ENCODE results near the gene FASTKD1.
"Not testable (repeated sequence)": the region's sequence is repeated elsewhere in the genome, so short reads cannot be mapped to it uniquely, and the experiment has no call there.

Gene FASTKD1

DNA sequence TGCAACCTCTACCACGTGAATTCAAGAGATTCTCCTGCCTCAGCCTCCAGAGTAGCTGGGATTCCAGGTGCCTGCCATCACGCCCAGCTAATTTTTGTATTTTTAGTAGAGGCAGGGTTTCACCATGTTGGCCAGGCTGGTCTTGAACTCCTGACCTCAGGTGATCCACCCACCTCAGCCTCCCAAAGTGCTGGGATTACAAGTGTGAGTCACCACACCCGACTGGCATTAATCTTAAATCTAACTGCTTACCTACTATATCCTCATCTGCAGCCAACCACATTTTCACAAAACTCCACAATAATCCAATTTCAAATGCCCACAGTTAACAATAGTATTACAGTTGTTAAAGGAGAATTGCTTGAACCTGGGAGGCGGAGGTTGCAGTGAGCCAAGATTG lies 2.9 kb downstream of the FASTKD1 start:
- DNase-seq: not testable (repeated sequence)

DNA sequence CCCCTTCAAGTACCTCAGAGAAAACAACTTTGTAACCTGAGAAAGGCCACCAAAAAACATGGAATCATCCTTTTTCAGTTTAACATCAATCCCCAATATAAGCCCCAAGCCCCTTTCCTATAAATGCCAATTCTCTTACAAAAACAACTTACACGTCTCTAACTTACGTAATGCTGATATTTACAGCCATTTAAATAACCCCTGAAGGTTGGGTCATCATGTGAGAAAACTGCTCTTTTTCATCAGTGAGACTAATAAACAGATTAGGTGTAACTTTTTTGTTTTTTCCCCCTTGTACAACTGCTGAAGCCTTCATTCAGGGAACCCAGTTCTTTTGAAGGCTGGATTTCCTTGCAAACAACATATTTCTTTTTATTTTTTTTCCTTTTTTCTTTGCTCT lies 3.7 kb downstream of the FASTKD1 start:
- no peak for DNase-seq

DNA sequence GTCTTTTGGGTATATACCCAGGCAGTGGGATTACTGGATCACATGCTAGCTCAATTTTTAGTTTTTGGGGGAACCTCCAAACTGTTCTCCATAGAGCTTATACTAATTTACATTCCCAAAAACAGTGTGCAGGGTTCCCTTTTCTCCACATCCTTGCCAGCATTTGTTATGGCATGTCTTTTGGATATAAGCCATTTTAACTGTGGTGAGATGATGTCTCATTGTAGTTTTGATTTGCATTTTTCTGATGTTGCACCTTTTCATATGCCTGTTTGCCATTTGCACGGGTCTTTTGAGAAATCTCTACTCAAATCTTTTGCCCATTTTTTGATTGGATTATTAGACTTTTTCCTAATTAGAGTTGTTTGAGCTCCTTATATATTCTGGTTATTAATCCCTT lies 8.0 kb downstream of the FASTKD1 start:
- DNase-seq: no peak

DNA sequence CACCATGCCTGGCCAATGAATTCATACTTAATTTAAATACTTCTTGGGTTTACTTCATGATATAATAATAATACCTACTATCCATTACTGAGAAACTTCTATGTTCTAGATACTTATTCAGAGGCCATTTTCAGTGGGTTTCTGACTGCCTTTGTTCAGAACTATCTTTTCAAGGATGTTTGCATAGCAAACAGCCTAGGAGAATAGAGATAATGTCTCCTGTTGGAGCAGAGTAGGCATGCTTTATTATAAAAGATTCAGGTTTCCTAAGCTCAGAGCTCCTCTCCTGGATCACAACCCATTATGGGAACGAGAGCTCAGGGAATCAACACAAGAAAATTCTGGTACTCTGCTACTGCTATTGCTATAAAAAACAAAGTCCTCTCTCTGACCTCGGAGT lies 11.1 kb downstream of the FASTKD1 start:
- peak; percentile 36 for DNase-seq

DNA sequence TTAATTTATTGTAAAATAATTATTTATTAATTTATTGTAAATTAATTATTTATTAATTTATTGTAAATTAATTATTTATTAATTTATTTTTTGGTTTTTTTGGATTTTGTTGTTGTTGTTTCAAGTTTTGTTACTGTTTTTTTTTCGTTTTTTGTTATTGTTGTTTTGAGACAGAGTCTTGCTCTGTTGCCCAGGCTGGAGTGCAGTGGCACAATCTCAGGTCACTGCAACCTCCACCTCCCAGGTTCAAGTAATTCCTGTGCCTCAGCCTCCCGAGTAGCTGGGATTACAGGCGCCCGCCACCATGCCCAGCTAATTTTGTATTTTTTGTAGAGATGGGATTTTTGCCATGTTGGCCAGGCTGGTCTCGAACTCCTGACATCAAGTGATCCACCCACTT lies 11.6 kb downstream of the FASTKD1 start:
- DNase-seq: not testable (repeated sequence)

DNA sequence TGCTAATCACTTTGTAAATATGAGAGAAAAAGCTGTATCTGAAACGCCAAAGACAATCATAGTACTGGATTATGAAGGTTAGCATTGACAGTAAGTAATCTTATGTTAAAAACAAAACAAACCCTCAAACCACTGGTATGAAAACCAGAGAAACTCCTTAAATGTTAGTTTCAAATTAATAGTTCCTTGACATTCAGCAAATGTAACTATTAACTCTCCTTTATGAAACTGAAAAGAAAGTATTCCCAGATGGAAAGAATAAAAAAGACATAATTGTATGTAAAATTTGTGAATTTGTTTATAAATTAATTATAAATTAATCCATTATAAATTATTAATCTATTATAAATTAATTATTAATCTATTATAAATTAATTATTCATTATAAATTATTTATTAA lies 12.3 kb downstream of the FASTKD1 start:
- no peak for DNase-seq

DNA sequence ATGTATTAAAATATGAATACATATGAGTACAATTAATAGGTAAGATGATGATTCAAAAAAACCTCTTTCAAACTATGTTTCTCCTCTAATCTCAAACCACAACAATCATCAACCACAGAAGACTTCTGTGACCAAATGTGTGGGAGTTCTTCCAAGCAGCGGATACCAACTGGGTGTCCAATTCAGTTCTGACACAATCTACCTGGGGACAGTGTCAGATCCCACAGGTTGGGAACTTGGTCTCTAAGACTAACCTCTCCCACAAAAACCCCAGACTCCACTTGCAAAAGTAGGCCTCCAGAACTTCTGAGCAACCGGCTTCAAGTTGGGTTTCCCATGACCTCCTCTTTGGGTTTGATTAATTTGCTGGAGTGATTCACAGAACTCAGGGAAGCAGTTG lies 26.9 kb downstream of the FASTKD1 start:
- no peak for DNase-seq

DNA sequence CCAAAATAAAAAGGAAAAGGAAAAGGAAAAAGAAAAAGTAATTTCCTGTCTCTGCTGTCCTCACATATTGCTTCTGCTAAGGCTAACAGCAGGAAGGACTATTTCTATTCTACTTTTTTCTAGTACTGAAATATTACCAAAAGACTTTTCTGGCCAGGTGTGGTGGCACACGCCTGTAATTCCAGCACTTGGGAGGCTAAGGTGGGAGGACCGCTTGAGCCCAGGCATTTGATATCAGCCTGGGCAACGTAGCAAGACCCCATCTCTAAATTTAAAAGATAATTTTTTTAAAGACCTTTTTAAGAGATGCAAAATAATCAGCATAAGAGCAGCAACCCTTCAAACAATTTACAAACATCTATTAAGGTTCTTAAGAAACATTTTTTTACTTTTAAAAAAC lies 31.2 kb downstream of the FASTKD1 start:
- DNase-seq: no peak

DNA sequence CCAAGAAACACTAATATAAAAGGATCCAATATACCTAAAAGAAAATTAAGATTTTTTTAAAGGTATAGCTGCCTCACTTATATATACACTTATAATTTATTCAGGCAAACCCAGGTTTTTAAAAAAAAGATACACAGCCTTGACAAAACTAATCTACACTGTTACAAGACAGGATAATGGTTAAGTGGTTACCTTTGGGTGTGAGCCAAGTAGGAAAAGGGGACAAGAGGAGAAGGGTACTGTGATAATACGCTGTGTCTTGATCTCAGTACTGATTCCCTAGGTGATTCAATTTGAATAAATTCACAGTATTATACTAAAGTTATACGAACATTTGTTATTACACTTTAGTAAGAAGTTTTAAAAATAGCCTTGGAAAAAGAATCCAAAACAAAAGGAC lies 33.5 kb downstream of the FASTKD1 start:
- no peak for DNase-seq

DNA sequence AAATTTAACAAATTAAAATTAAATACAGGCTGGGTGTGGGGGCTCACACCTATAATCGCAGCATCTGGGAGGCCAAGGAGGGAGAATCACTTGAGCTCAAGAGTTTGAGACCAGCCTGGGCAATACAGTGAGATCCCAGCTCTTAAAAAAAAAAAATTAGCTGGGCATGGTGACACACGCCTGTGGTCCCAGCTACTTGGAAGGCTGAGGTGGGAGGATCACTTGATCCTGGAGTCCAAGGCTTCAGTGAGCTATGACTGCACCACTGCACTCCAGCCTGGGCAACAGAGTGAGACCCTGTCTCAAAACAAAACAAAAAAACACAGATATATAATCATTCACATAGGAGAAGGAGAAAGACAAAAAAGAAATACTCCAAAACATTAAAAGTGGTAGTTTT lies 34.2 kb downstream of the FASTKD1 start:
- DNase-seq: not testable (repeated sequence)

DNA sequence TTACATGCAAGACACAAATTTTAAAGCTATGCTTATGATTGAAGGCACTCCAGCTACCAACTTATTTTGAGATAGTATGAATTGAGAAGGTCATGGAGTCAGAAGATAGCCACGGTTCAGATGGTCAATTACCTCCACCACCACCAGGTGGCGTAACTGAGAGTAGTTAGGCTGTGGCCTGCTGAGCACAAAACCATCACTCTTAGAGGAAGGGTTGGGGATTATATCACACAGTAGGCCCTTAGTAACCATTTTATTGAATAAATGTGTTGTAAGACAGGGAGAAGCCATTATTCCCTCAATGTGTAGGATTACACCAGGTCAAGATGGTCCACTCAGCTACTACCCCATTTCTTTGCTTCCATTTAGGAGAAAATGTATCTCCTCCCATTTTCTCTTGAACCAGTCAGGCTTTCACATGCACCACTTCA lies 45.4 kb downstream of the FASTKD1 start:
- DNase-seq: peak; percentile 87 to 96

DNA sequence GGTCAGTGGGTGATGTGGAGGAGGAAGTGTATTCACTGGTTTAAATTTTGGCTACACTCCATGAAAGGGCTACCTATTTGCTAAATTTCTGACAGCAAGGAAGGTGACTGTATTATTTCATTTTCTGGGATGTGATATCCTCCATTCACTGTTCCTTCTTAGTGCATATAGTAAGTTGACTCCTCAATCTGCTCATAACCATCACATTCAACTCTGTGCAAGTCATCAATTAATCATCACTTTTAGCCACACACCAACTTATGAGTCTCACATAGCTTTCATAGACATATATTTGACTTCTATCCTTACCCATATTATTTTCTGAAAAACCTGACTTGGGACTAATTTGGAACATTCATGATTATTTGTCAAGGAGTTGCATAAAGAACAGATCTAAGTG lies 47.2 kb downstream of the FASTKD1 start:
- no peak for DNase-seq

DNA sequence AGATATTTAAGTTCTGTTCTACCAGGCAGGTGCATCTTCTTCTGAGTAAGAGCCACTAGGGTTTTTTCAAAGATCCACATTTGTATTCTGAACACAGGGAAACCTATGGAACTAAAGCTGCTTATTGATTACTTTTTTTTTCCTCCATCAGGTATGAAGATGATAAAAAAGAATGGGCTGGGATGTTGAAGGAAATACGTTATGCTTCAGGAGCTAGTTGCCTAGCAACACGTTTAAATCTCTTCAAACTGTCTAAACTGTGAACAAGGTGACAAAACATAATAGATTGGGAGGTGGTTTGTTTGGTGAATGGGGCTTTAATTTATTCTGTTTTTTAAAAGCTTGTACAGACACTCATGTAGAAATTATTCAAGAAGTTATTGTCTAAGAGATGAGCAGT lies 48.2 kb downstream of the FASTKD1 start:
- DNase-seq: no peak

DNA sequence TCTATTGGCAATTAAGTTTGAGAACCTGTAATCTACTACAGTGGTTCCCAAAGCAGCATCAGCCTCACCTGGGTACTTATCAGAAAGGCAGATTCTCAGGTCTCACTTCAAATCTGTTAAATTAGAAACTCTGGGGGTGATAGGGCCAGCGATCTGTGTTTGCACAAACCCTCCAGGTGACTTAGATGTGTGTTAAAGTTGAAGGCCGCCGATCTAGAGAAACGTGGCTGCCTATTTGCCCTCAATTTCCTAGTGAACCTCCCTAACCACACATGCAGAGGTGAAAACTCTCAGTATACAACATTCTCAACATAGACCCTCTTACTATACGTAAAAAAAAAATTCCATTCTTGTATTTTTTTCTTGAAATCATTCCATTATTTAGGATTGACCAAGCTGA lies 50.0 kb downstream of the FASTKD1 start:
- no peak for DNase-seq

DNA sequence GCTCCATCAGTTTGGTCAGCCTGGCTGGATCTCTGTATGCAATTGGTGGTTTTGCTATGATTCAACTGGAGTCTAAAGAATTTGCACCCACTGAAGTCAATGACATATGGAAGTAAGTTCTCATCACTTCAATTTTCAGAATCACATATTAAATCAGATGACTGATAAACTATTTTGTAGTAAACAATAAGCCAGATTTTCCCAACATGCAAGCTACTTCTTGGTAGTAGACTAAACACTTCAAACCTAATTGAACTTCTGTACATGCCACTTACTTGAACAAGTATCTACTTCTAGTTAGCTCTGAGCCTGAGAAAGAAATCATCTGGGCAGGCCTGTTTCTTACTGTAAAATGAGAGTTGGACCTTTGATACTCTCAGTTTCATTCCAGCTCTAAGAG lies 52.8 kb downstream of the FASTKD1 start:
- DNase-seq: no peak

DNA sequence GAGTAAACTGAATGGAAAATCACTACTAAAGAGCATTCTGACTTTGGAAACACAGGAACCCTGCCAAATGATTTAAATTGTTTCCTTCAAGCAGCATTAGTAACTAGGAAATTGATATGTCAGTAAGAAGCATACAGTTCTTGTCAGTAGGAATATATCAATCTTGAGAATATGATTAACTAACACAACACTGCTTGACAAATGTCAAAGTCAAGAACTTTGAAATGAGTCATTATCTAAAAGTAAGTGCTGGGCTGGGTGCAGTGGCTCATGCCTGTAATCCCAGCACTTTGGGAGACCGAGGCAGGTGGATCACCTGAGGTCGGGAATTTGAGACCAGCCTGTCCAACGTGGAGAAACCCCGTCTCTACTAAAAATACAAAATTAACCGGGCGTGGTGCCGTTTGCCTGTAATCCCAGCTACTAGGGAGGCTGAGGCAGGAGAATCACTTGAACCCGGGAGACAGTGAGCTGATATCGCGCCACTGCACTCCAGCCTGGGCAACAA lies 57.1 kb downstream of the FASTKD1 start:
- not testable (repeated sequence) for DNase-seq

DNA sequence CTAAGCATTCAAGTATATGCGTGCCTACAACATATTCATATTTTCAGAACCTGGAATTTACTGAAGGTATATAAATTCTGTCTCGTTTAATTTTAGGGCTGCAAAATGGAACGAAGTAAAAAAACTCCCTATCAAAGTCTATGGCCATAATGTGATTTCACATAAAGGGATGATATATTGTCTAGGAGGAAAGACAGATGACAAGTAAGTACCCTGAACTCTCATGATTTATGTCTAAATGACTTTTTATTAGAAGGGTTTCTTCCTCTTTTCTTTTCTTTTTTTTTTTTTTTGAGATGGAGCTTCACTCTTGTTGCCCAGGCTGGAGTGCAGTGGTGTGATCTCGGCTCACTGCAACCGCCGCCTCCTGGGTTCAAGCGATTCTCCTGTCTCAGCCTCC lies 58.9 kb downstream of the FASTKD1 start:
- not testable (repeated sequence) for DNase-seq

DNA sequence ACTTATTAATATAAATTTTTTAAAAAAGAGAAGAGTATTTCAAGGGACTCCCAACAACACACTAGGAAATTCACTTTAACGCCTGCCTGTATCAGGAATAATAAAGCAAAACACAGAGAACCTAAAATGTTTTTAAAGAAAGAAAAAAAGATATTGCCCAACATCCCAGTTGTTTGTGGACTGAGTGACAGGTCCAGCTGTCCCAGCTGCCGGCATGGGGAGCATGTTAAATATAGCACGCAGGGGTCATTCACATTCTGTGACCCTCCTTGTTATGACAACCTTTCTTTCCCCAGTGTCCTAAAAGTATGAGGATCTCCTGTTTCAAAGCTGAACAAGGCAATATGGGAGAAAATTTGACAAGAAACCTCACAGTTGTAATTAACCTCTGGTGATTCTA lies 59.7 kb downstream of the FASTKD1 start:
- no peak for DNase-seq

DNA sequence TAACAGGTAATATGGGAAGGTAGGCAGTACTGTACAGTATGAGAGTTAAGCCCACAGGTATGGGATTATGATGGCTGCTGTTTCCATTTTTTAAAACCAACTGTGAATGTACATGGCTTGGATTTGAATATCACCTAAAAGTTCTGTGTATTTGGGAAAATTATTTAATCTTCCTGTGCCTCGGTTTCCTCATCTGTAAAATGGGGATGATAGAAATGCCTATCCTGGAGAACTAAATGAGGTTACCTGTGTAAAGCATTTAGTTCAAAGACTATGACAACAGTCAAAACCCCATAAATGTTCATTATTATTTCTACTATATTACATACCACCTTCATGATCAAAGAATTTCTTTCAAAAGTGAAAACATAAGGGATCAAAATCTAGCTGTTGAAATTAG lies 60.6 kb downstream of the FASTKD1 start:
- no peak for DNase-seq

DNA sequence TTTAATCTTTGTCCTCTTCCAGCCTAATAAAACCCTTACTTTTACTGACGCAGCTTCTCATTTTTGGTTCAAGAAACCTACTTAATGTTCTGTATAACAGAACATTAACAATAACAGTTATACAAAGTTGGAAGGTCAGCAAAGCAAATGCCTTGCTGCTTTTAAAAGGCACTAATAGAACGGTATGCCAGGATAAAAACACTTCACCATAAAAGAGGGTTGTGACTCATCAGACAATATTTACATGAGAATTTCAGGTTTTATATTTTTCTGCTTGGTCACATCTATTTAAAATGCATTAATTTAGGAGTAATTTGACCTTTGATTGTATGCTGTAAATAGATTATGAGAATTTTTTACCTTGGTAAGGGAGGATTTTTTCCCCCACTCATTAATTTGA lies 61.1 kb downstream of the FASTKD1 start:
- no peak for DNase-seq

DNA sequence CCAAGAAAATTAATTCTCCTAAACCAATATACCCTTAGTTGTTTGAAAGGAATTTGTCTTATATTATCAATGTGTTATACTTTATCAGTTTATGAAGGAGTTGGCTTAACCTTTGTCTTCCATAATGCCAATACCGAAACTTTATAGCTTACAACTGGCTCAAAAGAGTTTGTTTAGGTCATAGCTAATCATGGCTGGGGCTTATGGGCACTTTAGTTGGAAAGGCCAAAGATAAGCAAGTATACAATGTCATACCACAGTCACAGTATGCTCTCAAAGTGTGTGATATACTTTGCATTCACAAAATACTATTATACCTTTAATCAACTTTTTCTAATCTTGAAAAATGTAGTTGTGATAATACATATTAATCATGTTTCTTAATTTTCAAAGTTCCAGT lies 61.8 kb downstream of the FASTKD1 start:
- DNase-seq: no peak

DNA sequence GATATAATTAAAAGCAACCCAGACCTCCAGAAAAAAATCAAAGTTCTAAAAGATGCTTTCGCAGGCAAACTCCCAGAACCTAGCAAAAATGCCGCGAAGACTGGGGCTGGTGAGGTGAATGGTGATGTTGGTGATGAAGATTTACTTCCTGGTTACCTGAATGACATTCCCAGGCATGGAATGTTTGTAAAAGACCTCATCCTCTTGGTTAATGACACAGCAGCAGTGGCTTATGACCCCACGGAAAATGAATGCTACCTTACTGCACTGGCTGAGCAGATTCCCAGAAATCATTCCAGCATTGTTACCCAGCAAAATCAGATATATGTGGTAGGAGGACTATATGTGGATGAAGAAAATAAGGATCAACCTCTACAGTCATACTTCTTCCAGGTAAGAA lies 63.2 kb downstream of the FASTKD1 start:
- DNase-seq: no peak

DNA sequence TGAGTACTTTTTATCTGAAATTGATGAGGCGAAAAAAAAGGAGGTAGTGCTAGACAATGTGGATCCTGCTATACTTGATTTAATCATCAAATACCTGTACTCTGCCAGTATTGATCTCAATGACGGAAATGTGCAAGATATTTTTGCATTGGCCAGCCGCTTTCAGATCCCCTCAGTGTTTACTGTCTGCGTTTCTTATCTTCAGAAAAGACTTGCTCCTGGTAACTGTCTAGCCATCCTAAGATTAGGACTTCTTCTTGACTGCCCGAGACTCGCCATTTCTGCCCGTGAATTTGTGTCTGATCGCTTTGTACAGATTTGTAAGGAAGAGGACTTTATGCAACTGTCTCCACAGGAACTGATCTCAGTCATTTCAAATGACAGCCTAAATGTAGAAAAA lies 63.7 kb downstream of the FASTKD1 start:
- no peak for DNase-seq

DNA sequence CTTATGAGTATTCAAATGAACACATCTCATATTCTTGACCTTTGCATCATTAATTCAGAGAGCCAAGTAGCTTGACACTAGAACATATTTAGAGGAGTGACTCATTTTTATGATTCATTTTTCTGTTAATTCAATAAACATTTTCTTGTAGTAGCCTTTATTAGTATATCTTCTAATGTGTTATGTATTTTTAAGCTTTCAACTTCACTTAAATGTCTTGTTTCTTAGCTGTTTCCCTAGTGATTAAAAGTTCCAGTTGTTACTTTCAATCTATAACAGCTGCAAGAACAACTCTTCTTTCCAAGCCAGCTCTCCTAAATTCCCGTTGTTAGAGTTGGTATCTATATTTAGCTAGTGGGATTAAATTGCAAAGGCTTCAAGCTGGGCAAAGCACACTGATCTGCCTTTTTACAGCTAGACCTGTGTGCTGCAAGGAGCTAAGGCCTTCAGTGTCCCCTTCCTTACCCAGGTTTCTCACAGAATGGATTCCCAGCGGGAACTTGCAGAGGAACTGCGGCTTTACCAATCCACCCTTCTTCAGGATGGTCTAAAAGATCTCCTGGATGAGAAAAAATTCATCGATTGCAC lies 64.3 kb downstream of the FASTKD1 start, which contains the start of gene KLHL41:
KLHL41 (plus strand) TSS at position 405 of the 588 bp plus-strand sequence; CDS start at position 482, 77 bp downstream.
- DNase-seq: no peak

DNA sequence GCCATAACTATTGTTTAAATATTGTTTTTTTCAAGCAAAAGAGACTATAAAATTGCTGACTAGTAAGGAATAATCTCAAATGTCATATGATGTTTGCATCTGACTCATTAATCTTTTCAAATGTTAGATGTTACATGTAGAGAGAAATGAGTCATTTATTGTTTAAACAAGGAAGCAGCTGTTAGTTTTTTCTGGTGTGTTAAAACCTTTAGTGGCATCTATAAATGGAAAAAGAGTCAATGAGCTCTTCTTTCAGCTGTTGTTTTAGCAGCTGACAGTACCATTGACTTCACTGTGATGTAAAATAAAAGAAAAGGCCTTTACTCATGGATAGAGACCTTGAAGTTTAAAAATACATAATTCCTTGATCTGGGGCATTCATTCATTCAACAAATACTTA lies 66.0 kb downstream of the FASTKD1 start:
- peak; percentile 34 to 35 for DNase-seq
